KMS-11 (cell line): Measurements from ENCODE around the gene GHDC.

Experiments used
- H2AFZ ChIP-seq: fragments of 200-600 bp; sonication (generic); 2 replicates; pipeline ENCODE4 v1.6.1; 2016; ENCODE audit warnings: antibody characterized with exemption, mixed run types, low read depth
- H3K27ac ChIP-seq: fragments of 200-600 bp; sonication (generic); 2 replicates; pipeline ENCODE4 v1.6.1; 2016; ENCODE audit warnings: mild to moderate bottlenecking, mixed run types
- H3K27me3 ChIP-seq: fragments of 200-600 bp; sonication (generic); 2 replicates; pipeline ENCODE4 v1.6.1; 2017; ENCODE audit warnings: mild to moderate bottlenecking, low read depth, mixed run types, moderate library complexity; ENCODE audit not compliant: insufficient read depth
- H3K36me3 ChIP-seq: fragments of 200-600 bp; sonication (generic); 2 replicates; pipeline ENCODE4 v1.6.1; 2017; ENCODE audit warnings: mild to moderate bottlenecking, mixed run types; ENCODE audit not compliant: insufficient read depth
- H3K4me1 ChIP-seq: fragments of 200-600 bp; sonication (generic); 2 replicates; pipeline ENCODE4 v1.6.1; 2016; ENCODE audit warnings: mild to moderate bottlenecking, low read depth, mixed run types; ENCODE audit not compliant: poor library complexity, severe bottlenecking
- H3K4me2 ChIP-seq: fragments of 200-600 bp; sonication (generic); 2 replicates; pipeline ENCODE4 v1.7.0; 2016; ENCODE audit warnings: mild to moderate bottlenecking, mixed run types
- H3K4me3 ChIP-seq: fragments of 200-600 bp; sonication (generic); IDR thresholded peaks from 2 replicates; pipeline ENCODE4 v1.6.1; 2017; ENCODE audit warnings: low read depth, low read length, mixed read lengths; ENCODE audit not compliant: insufficient read depth
- H3K79me2 ChIP-seq: fragments of 200-600 bp; sonication (generic); 2 replicates; pipeline ENCODE4 v1.6.1; 2016; ENCODE audit warnings: low read depth, mixed run types; ENCODE audit not compliant: insufficient read depth
- H3K9ac ChIP-seq: fragments of 200-600 bp; sonication (generic); 2 replicates; pipeline ENCODE4 v1.6.1; 2016; ENCODE audit warnings: mild to moderate bottlenecking, mixed run types
- H4K20me1 ChIP-seq: fragments of 200-600 bp; sonication (generic); 2 replicates; pipeline ENCODE4 v1.6.1; 2016; ENCODE audit warnings: mild to moderate bottlenecking, mixed run types; ENCODE audit not compliant: insufficient read depth
- TF ChIP-seq, protein P1 (sequence below): fragments of 200-600 bp; sonication (generic); conservative IDR thresholded peaks from 2 replicates; pipeline ENCODE4 v1.6.1; 2017; ENCODE audit warnings: low read depth, mild to moderate bottlenecking, antibody characterized with exemption, low read length, moderate library complexity, mixed read lengths

Gene GHDC

DNA sequence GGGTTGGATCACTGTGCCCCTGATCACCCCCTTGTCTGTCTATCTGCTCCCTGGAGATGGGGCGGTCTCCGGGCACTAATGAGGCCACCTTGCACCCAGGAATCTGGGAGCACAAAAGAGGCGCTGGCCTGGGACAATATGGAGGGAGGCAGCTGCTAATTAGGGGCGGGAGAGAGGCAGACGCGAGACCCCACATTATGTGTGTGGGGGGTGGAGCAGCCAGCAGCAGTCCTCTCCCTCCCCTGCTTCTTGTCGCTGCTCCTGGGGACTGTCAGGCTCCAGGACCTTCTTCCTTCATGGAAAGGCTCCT, 8.7 kb downstream of the GHDC start:
- Histone ChIP-seq H3K79me2 (no peaks in the 10 kb centered on the region), H3K4me1 (peaks cover 64% of the 10 kb centered on the region), H3K4me2 (0 out of 2 replicates have a peak overlapping the region, but pooled peaks have one; percentile 31), H3K4me3 (no peak overlapping the region), H2AFZ (no peak overlapping the region), H3K36me3 (no peaks in the 10 kb centered on the region), H4K20me1 (no peaks in the 10 kb centered on the region), H3K27ac (no peak overlapping the region), H3K27me3 (no peaks in the 10 kb centered on the region; the same call in 1 of the 2 replicates), H3K9ac (no peak overlapping the region)
- TF ChIP-seq, protein P1, sequence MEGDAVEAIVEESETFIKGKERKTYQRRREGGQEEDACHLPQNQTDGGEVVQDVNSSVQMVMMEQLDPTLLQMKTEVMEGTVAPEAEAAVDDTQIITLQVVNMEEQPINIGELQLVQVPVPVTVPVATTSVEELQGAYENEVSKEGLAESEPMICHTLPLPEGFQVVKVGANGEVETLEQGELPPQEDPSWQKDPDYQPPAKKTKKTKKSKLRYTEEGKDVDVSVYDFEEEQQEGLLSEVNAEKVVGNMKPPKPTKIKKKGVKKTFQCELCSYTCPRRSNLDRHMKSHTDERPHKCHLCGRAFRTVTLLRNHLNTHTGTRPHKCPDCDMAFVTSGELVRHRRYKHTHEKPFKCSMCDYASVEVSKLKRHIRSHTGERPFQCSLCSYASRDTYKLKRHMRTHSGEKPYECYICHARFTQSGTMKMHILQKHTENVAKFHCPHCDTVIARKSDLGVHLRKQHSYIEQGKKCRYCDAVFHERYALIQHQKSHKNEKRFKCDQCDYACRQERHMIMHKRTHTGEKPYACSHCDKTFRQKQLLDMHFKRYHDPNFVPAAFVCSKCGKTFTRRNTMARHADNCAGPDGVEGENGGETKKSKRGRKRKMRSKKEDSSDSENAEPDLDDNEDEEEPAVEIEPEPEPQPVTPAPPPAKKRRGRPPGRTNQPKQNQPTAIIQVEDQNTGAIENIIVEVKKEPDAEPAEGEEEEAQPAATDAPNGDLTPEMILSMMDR: no peak

DNA sequence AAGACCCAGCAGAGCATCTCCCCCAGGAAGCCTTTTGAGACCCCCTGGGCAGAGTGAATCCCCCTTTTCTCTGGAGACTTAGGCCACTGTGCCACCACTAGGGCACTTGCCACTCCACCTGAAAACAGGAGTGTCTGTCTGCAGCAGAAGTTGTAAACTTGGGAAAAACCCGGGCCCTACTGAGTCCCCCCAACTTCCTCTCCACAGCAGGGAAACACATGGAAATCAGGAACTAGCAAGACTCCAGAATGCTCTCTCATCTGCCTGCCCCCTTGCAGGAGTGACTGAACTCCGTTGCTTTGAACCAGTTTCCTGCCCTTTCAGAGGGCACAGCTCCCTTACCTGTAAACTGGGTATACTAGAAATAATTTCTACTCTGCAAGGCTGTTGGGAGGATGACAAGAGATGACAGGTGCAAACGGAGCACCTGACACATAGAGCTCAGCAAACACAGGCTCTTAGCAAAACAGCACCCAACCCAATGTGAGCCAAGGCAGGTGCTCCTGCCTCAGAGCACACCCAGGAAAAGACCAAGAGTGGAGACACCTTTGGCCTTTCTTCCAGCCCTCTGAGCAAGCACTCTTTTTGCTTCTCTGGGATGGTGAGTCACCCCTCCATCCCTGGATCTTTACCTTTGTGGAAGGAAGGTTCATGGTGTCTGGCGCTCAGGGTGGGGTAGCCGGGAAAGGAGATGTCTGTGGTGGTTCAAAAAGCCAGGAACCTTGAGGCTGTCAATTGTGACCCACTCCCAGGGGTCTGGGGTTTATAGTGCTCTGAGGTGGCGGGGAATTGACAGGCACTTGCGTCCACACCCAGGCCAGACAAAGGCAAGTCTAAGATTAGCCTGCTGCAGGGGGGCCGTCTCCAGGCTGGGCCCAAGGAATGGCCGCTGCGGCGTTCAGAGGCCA, 9.3 kb downstream of the GHDC start, which contains the start of gene HCRT:
Gene HCRT (minus strand): TSS at position 740 of the 908 bp plus-strand sequence. CDS start 87 bp downstream, at position 653.
- Histone ChIP-seq H3K36me3 (no peaks in the 10 kb centered on the region), H3K27me3 (peaks cover under 1% of the 10 kb centered on the region), H4K20me1 (no peaks in the 10 kb centered on the region), H3K4me2 (peak within 1 kb of the TSS; percentile 86), H3K79me2 (no peaks in the 10 kb centered on the region), H3K4me1 (peaks cover 68% of the 10 kb centered on the region), H3K9ac (peak within 1 kb of the TSS; percentile 70; the same call in 1 of the 2 replicates), H2AFZ (peak within 1 kb of the TSS; percentile 66), H3K27ac (peak within 1 kb of the TSS; percentile 80), H3K4me3 (no peak within 1 kb of the TSS)
- TF ChIP-seq, protein P1: no peak

DNA sequence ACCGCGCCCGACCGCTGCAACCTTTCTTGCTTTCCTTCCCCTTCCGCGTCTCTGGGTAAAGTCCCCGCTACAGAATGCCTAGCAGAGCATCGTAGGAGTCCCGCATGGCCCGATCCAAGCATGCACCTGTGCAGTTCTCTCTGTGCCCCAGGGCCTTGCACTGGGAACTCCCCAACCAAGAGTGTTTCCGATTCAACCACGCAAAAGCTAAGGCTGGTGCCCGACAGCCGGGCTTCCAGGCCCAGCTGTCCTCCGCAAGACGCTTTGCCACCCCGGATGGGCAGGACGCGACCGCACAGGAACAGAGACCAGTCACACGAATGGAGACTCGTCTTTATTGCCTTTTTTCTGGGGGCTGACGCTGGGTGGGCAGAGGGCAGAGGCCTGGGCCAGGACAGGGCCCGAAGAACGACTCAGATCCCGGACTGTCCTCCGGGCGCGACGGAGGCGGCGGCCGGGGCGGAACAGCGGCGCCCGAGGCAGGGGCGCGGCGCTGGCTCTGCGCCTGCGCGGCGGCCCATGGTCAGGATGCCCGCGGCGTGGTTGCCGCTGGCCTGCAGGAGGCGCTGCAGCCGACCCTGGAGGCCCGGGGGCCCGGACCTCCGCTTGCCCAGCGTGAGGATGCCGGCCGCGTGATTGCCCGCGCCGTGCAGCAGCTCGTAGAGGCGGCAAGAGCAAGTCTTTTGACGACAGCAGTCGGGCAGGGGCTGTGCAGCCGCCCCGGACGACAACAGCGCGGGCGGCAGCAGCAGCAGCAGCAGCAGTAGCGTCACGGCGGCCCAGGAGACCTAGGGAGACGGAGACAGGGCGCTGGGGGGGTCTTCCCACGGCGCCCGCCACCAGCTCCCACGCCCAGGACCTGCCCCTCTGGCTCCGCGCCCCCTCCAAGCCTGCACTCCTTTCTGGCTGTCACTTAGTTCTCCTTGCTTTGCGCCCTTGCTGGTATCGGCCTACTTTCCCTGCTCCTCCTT, 10.3 kb downstream of the GHDC start:
- peak overlapping the region; percentile 66 for H2AFZ ChIP-seq
- TF ChIP-seq, protein P1: peak; percentile 74
- peaks cover 73% of the 10 kb centered on the region for H3K4me1 ChIP-seq
- peak overlapping the region; percentile 70 for H3K9ac ChIP-seq
- peak overlapping the region; percentile 80 for H3K27ac ChIP-seq
- H3K27me3 ChIP-seq: peaks cover 7% of the 10 kb centered on the region
- no peaks in the 10 kb centered on the region for H3K36me3 ChIP-seq
- no peak overlapping the region for H3K4me3 ChIP-seq
- H3K4me2 ChIP-seq: peak overlapping the region; percentile 86
- no peaks in the 10 kb centered on the region for H4K20me1 ChIP-seq
- H3K79me2 ChIP-seq: no peaks in the 10 kb centered on the region

DNA sequence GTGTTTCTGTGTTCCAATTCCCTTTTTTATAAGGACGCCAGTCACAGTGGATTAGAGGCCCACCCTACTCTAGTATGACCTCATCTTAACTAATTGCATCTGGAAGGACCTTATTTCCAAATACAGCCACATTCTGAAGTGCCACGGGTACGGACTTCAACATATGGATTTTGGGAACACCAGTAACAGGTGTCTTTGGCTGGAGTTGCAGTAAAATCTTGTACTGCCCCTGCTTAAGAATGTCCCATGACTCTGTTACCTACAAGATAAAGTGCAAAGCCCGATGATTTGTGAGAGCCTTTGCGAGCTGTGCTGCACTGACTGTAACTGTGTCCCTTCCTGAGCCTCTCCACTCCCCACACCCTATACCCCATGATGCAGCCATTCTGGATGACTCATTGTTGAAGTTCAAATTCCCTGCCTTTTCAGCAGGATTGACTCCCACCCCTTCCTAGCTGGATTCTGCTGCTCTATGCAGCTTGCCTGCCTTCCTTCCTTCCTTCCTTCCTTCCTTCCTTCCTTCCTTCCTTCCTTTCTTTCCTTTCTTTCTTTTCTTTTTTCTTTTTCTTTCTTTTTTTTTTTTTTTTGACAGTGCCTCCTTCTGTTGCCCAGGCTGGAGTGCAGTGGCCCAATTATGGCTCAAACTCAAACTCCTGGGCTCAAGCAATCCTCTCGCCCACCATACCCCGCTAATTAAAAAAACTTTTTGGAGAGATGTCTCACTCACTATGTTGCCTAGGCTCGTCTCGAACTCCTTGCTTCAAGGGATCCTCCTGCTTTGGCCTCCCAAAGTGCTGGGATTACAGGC, 11.2 kb downstream of the GHDC start:
- peak overlapping the region; percentile 70 for H3K9ac ChIP-seq
- H3K4me2 ChIP-seq: peak overlapping the region; percentile 86
- no peak overlapping the region for H3K4me3 ChIP-seq
- no peaks in the 10 kb centered on the region for H3K36me3 ChIP-seq
- peak overlapping the region; percentile 80 for H3K27ac ChIP-seq
- no peaks in the 10 kb centered on the region for H4K20me1 ChIP-seq
- peaks cover 82% of the 10 kb centered on the region for H3K4me1 ChIP-seq
- H3K27me3 ChIP-seq: peaks cover 7% of the 10 kb centered on the region
- TF ChIP-seq, protein P1: no peak
- peak overlapping the region; percentile 66 for H2AFZ ChIP-seq
- no peaks in the 10 kb centered on the region for H3K79me2 ChIP-seq
